Heart left ventricle (tissue), 16 donors: ENCODE results near the gene PRADC1. TPM values are rescaled to one million over a fixed set of nuclear protein-coding genes. Genes with fewer than 3 reads are reported as not detected.

Experiments used
- ATAC-seq, 4 donors: fragments of 200-7000 bp; cut with Tn5 transposase; one replicate each; pipeline ENCODE4 v1.9.1; 2020 to 2022; ENCODE audit warnings: moderate library complexity in 4 of 4, mild to moderate bottlenecking in 3 of 4, moderate number of reproducible peaks in 1 of 4
- DNase-seq, 5 donors: peaks; one replicate each; pipeline ENCODE4 v3.0.0-alpha.2; 2020
- H3K27ac ChIP-seq, 12 donors: fragments of 200-600 bp; sonication (generic) in 4 of 12; one replicate each; pipeline versions ENCODE4 v1.5.0 to v1.8.0; 2016 to 2022; ENCODE audit warnings: mild to moderate bottlenecking in 2 of 12
- H3K27me3 ChIP-seq, 9 donors: fragments of 200-600 bp; sonication (generic) in 2 of 9; one replicate each; pipeline versions ENCODE4 v1.5.1 to v1.8.0; 2016 to 2022; ENCODE audit warnings: mild to moderate bottlenecking in 3 of 9
- H3K36me3 ChIP-seq, 9 donors: fragments of 200-600 bp; sonication (generic) in 2 of 9; one replicate each; pipeline versions ENCODE4 v1.5.0 to v1.8.0; 2018 to 2022; ENCODE audit warnings: mild to moderate bottlenecking in 2 of 9
- H3K4me1 ChIP-seq, 12 donors: fragments of 200-600 bp; sonication (generic) in 4 of 12; one replicate each; pipeline versions ENCODE4 v1.5.0 to v1.8.0; 2016 to 2022; ENCODE audit warnings: mild to moderate bottlenecking in 3 of 12
- H3K4me3 ChIP-seq, 12 donors: fragments of 200-600 bp; sonication (generic) in 4 of 12; one replicate each; pipeline versions ENCODE4 v1.5.0 to v1.8.0; 2017 to 2022; ENCODE audit warnings: mild to moderate bottlenecking in 9 of 12, moderate library complexity in 4 of 12
- H3K9me3 ChIP-seq, 12 donors: fragments of 200-600 bp; sonication (generic) in 4 of 12; one replicate each; pipeline versions ENCODE4 v1.5.0 to v1.8.0; 2016 to 2022; ENCODE audit warnings: mild to moderate bottlenecking in 1 of 12
- CTCF ChIP-seq, 12 donors: fragments of 200-600 bp; sonication (generic) in 4 of 12; IDR thresholded peaks; one replicate each; pipeline versions ENCODE4 v1.5.0 to v1.8.0; 2018 to 2022; ENCODE audit warnings: antibody characterized with exemption in 12 of 12, mild to moderate bottlenecking in 5 of 12
- POLR2A ChIP-seq, 2 donors: fragments of 450-650 bp; IDR thresholded peaks; one replicate each; pipeline ENCODE4 v1.6.1; 2017; ENCODE audit warnings: antibody characterized with exemption in 2 of 2, mild to moderate bottlenecking in 2 of 2, moderate library complexity in 2 of 2
- WGBS, 4 donors: extraction: QIAGEN DNeasy Blood & Tissue Kit in 2 of 4; methylation state at CpG; one replicate each; pipeline versions ENCODE4 v1.1.5 to v1.1.7; 2013 to 2018; 5-methylcytosine and 5-hydroxymethylcytosine counted together
- intact Hi-C, 10 donors: fragments of 100-400 bp; cut with DNase I; formaldehyde crosslinking; loops; one replicate each; pipeline versions ENCODE4 v1.11.1 to v1.14.2; 2022
- polyA plus RNA-seq, 2 donors: library from polyadenylated mRNA; stranded (reverse); fragments of 200-250 nt; gene quantifications; one replicate each; pipeline ENCODE4 v1.2.3, GENCODE V29; 2013
- total RNA-seq, 9 donors: library from RNA; depleted of rRNA in 2 of 9; stranded (reverse); fragments of >200 nt in 2 of 9; fragmentation: NEBNext Ultra II Directional in 3 of 9; extraction: Animal tissue kit (Norgen Biotek cat#: 25700) in 3 of 9; gene quantifications; one replicate each; pipeline versions ENCODE4 v1.1.0 to v1.2.4, GENCODE V29; 2016 to 2023
- donor health status: ischemic (EF 13 %, LVEDD 7.1; RV severe dilation, severe dysfunction).
- donor health status: healthy with polysubstance abuse.
- donor health status: DM: no; HTN: yes; CAD: no.
- donor health status: DM: no; HTN: no; CAD: no.
- donor health status: ischemic (EF 25% LVEDD 6.9; RV normal size, moderate dysfunction).
- donor health status: ischemic (EF 25% LVEDD 5.7; RV mildly dilated, moderate dysfunction).
- donor health status: healthy.
- donor health status: DM: yes; HTN: yes; CAD: no.
- donor health status: ischemic (EF 35%, LVEDD 5.7; RV mildly dilated, moderate dysfunction).
- donor health status: nonischemic (EF 11% LVEDD 7.7; RV severe dilation, severe dysfunction).
- donor health status: DM: yes; HTN: yes; CAD: no.
- donor health status: PGD.
- donor health status: ischemic (EF 29% LVEDD 5.4; RV normal size, mild dysfunction).
- donor health status: nonischemic (EF 23%, LVEDD 6.1; RV moderate dilation, normal function).

The PRADC1 gene
- total and polyA plus RNA-seq, 11 donors, result 57.2 to 155 (median 86.4) TPM

- Histone ChIP-seq H3K36me3 (peaks cover 0 to 32% (median 16%) of the 10 kb centered on the region in 9 donors), H3K4me1 (peaks cover 0 to 60% (median 37%) of the 10 kb centered on the region in 12 donors), H3K9me3 (no peaks in the 10 kb centered on the region), H3K27ac (peak overlapping the region in 5 of 12 donors; percentile 93 to 98 (median 96)), H3K4me3 (peak overlapping the region in 11 of 12 donors; percentile 67 to 92 (median 78)), H3K27me3 (no peaks in the 10 kb centered on the region)
- TF ChIP-seq CTCF (IDR thresholded peaks at IDR 0.05) (no peak), POLR2A (IDR thresholded peaks at IDR 0.05) (no peak)
- 60 to 64% (median 61%) methylated on average over 11 of the region's 11 CpGs for WGBS, 4 donors
- ATAC-seq, result no peak
- no peak for DNase-seq
- intact Hi-C loops, result no loop called here
These were observed 2.4 kb upstream of the PRADC1 start for GRCh38 chr2:73235315-73236028.

- intact Hi-C loops, result loop anchor here in 6 of 10 donors (2.0 to 5.0 kb wide), 2 partner anchors 153 to 163 kb away; partner anchors contain the start of genes ALMS1 (in 5 of the 6) and SFXN5 (in 1 of the 6)
- Histone ChIP-seq H3K27me3 (no peaks in the 10 kb centered on the region), H3K9me3 (no peaks in the 10 kb centered on the region), H3K4me1 (peaks cover 0 to 51% (median 36%) of the 10 kb centered on the region in 12 donors), H3K4me3 (peak within 1 kb of the TSS; percentile 60 to 92 (median 78)), H3K36me3 (peaks cover 0 to 26% (median 15%) of the 10 kb centered on the region in 9 donors), H3K27ac (peak within 1 kb of the TSS; percentile 77 to 98 (median 94))
- TF ChIP-seq CTCF (IDR thresholded peaks at IDR 0.05), result no peak
- TF ChIP-seq POLR2A (IDR thresholded peaks at IDR 0.05), result peak in 1 of 2 donors; percentile 69
- 0 to 1% (median 1%) methylated on average over 52 to 69 of the region's 69 CpGs for WGBS, 4 donors
- peak; percentile 90 to 92 (median 92) for DNase-seq
- peak; percentile 83 to 92 (median 86) for ATAC-seq
These were observed 1.1 kb upstream of the PRADC1 start, which contains the start of gene CCT7 for GRCh38 chr2:73233932-73234832. TSS of gene CCT7 (plus strand) at chr2:73234308. CDS start at chr2:73234379, 71 bp downstream.

GRCh38 chr2:73232403-73233153 lies 461 bp downstream of the PRADC1 start:
- ATAC-seq, result peak in 1 of 4 donors; percentile 1
- Histone ChIP-seq H3K27me3 (no peaks in the 10 kb centered on the region), H3K4me1 (peaks cover 0 to 35% (median 27%) of the 10 kb centered on the region in 12 donors), H3K4me3 (peak overlapping the region; percentile 55 to 92 (median 73)), H3K9me3 (no peaks in the 10 kb centered on the region), H3K36me3 (peaks cover 0 to 29% (median 26%) of the 10 kb centered on the region in 9 donors), H3K27ac (peak overlapping the region in 11 of 12 donors; percentile 62 to 98 (median 93))
- WGBS, 4 donors, result 2 to 4% (median 3%) methylated on average over 10 to 37 of the region's 37 CpGs
- DNase-seq, result peak in 1 of 5 donors; percentile 25
- TF ChIP-seq POLR2A (IDR thresholded peaks at IDR 0.05), result no peak
- TF ChIP-seq CTCF (IDR thresholded peaks at IDR 0.05), result no peak
- intact Hi-C loops, result loop anchor here in 6 of 10 donors (2.0 to 5.0 kb wide), 2 partner anchors 155 to 162 kb away; partner anchors contain the start of genes ALMS1 (in 5 of the 6) and SFXN5 (in 1 of the 6)
